ENCODE data around the gene SLC46A3.

DNA sequence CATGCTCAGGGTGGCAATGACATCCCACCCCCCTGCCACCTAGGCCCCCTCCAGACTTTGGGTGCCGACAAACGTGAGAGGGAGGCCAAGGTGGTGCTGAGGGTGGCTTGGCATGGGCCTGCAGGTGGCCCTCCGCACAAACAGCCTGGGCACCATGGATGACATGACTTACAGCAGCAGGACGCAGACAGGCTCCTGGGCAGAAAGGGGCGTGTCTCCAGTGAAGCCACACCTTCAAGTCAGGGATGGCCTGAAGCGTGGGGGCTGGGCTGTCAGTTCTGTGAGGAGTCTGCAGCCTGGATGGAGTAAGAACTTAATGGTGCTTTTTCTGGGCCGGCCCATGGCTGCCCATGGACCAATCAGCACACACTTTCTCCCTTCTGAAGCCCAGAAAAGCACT lies 34.5 kb downstream of the SLC46A3 start:
- TF ChIP-seq, protein P1, sequence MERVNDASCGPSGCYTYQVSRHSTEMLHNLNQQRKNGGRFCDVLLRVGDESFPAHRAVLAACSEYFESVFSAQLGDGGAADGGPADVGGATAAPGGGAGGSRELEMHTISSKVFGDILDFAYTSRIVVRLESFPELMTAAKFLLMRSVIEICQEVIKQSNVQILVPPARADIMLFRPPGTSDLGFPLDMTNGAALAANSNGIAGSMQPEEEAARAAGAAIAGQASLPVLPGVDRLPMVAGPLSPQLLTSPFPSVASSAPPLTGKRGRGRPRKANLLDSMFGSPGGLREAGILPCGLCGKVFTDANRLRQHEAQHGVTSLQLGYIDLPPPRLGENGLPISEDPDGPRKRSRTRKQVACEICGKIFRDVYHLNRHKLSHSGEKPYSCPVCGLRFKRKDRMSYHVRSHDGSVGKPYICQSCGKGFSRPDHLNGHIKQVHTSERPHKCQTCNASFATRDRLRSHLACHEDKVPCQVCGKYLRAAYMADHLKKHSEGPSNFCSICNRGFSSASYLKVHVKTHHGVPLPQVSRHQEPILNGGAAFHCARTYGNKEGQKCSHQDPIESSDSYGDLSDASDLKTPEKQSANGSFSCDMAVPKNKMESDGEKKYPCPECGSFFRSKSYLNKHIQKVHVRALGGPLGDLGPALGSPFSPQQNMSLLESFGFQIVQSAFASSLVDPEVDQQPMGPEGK (CRISPR knock-in tag; IDR thresholded peaks at IDR 0.05; ENCODE audit: borderline replicate concordance) = no peak
- TF ChIP-seq SNAI2 (CRISPR knock-in tag; IDR thresholded peaks at IDR 0.05) (no peak), TCF4 (CRISPR knock-in tag; IDR thresholded peaks at IDR 0.05; ENCODE audit: borderline replicate concordance) (no peak), ARNTL (CRISPR knock-in tag; IDR thresholded peaks at IDR 0.05; ENCODE audit: borderline replicate concordance, low read depth) (no peak), GLIS3 (CRISPR knock-in tag; IDR thresholded peaks at IDR 0.05) (no peak), ZFP3 (CRISPR knock-in tag; IDR thresholded peaks at IDR 0.05) (no peak)
- TF ChIP-seq, protein P2, sequence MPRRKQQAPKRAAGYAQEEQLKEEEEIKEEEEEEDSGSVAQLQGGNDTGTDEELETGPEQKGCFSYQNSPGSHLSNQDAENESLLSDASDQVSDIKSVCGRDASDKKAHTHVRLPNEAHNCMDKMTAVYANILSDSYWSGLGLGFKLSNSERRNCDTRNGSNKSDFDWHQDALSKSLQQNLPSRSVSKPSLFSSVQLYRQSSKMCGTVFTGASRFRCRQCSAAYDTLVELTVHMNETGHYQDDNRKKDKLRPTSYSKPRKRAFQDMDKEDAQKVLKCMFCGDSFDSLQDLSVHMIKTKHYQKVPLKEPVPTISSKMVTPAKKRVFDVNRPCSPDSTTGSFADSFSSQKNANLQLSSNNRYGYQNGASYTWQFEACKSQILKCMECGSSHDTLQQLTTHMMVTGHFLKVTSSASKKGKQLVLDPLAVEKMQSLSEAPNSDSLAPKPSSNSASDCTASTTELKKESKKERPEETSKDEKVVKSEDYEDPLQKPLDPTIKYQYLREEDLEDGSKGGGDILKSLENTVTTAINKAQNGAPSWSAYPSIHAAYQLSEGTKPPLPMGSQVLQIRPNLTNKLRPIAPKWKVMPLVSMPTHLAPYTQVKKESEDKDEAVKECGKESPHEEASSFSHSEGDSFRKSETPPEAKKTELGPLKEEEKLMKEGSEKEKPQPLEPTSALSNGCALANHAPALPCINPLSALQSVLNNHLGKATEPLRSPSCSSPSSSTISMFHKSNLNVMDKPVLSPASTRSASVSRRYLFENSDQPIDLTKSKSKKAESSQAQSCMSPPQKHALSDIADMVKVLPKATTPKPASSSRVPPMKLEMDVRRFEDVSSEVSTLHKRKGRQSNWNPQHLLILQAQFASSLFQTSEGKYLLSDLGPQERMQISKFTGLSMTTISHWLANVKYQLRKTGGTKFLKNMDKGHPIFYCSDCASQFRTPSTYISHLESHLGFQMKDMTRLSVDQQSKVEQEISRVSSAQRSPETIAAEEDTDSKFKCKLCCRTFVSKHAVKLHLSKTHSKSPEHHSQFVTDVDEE (CRISPR knock-in tag; IDR thresholded peaks at IDR 0.05) = no peak
- TF ChIP-seq, protein P3, sequence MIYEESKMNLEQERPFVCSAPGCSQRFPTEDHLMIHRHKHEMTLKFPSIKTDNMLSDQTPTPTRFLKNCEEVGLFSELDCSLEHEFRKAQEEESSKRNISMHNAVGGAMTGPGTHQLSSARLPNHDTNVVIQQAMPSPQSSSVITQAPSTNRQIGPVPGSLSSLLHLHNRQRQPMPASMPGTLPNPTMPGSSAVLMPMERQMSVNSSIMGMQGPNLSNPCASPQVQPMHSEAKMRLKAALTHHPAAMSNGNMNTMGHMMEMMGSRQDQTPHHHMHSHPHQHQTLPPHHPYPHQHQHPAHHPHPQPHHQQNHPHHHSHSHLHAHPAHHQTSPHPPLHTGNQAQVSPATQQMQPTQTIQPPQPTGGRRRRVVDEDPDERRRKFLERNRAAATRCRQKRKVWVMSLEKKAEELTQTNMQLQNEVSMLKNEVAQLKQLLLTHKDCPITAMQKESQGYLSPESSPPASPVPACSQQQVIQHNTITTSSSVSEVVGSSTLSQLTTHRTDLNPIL (CRISPR knock-in tag; IDR thresholded peaks at IDR 0.05; ENCODE audit: low read depth) = no peak

All from SK-N-SH treated with all-trans-retinoic acid at 6 μM for 48 hours (cell line).